GM18502 (cell line): ENCODE measurements around the gene CELF2.
A peak's percentile ranks its signal among the peaks of the same experiment; 100 is the strongest.

ENCODE experiments used
- ATAC-seq: cut with Tn5 transposase; IDR thresholded peaks from one replicate; pipeline ENCODE4 v1.9.1; 2021; ENCODE audit warnings: mild to moderate bottlenecking; ENCODE audit not compliant: unreplicated experiment, poor library complexity

CELF2 gene

DNA sequence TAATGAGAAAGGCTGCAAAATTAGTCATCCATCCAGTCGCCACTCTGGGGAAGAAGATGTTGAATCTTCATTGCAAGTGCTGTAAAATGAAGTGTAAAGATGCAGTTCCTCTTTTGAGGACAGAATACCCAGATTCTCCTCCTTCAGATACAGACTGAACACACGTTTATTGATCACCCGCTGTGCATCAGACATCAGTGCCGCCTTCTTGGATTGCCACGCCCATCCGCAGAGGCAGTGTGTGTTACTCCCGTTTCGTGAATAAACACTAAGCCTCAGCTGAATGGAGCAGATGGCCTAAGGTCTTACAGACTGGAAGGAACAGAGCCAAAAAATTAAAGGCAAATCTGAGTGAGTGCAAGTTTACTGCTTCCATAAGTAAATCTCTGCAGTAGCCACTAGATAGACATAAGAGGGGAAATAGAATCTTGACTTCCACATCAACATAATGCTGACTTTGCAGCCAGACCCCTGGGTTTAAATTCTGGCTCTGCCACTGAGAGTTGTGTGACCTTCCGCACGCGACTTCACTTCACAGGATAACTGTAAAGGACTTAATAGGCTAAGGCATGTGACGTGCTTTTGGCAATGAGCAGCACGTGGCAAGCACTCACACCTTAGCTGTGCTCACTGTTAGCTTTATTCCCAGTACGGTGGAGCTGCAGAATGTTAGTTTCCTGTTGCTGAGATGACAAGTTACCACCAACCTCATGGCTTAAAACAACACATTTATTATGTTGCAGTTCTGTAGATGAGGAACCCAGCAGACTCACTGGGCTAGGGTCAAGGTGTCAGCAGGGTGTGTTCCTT, 285.9 kb downstream of the CELF2 start:
- no peak for ATAC-seq

DNA sequence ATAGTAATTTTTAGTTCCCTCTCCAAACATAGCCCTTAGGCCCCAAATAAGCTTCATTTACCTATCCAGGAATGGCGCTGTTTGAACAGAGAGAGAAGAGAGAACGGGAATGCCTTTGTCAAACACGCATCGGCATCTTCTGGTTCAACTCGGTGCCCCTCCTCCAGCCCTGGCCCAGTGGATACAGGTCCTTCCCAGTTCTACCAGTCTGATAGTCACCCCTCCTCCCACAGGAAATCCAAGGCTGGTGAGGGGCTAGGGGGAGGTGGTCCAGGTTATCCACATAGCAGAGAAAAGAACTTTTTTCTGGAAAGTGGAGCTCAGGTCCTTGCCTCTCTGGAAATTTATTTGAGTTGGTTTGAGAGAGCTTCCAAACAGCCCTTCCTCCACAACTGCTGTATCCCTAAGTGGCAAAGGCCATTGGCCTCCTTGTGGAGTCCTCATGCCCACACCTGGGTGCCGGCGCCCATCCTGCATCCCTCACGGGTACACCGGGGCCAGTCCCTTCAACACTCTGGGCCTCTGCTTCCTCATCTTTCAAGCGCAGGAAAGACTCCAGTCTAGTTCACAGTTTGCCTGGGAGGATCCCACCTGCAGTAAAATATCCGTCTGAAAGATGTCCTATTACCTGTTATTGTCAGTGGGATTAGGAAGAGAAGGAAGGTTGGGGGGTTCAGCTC, 287.4 kb downstream of the CELF2 start:
- ATAC-seq = no peak

DNA sequence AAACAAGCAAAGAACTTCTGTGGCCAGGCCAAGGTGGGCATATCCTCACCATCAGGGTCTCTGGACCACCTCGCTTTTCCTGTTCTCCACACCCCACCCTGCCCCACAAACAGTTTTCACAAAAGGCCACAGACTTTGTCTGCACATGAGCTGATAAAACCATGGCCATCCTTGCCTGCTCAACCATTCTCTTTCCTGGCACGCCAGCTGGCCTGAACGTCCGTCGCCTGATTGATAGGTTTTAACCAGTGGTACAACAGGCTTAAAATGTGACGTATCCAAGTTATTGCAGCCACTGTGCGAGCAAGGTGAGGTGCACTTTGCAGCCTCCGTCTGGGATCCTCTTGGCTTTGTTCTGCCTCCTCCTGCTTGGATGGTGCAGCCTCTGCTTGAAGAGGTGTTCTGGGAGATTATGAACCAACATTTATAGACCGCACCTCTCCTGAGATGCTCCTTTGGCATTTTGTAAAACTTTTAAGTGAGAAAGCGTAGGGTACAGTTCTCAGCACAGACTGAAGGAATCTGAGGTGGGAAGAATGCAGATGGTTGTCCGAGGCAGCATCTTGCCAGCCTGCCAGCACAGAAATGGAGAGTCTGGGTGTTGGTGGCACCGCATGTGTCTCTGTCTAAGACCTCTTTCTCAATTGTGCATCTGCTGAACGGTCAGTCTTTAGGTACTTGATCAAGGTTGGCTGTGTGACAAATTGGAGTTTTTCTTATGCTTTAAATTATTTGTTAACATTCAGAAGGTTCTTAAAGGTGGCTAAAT, 288.3 kb downstream of the CELF2 start:
- ATAC-seq = no peak

DNA sequence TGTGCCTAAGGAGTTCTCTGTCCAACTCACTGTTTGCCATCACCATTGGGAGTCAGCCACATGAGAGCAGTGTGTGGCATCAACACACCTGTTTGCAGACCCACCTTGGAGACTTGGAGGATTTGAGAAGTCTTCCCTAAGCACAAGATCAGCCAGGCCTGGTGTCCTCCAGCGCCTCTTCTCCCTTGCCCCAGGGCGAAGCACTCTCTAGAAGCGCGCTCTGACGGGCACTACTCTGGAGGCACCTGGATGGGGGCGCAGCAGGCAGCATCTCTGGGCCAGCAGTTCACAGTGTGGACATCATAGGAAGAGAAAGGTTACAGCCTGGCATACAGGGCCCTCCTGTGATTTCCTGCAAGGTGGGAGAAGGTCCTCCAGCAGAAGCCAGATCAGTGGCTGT, 289.3 kb downstream of the CELF2 start:
- no peak for ATAC-seq

DNA sequence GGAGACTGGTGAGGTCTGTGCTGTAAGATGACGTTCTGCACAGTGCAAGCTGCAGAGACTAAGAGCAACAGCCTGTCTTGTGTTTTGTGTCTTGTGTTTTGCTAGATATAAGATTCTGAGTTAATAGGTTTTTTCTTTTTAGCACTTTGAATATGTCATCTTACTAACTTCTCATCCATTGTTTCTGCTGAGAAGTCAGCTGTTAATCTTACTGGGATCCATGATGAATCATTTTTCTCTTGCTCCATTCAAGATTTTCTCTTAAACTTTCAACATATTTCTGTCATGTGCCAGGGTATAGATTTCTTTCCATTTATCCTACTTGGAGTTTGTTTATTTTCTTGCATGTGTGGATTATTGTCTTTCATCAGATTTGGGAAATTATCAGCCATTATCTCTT, 290.3 kb downstream of the CELF2 start:
- ATAC-seq = no peak

DNA sequence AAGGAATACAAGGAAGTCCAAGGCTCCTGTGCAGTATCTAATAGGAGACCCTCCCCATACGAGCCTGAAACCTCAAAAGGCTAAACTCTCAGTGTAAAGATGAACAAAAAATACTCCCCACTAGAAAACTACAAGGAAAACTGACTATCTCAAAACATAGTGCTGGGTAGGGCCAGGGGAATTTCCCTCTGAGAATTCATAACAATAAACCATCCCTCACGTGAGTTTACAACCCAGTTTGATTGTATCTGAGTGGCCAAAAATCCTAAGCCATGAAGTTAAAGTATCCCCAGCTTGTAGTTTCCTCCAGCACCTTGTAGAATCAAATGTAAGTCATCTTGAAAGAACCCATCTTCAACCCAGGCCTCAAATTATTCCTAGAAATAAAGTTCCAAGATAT, 293.4 kb downstream of the CELF2 start:
- ATAC-seq = no peak

DNA sequence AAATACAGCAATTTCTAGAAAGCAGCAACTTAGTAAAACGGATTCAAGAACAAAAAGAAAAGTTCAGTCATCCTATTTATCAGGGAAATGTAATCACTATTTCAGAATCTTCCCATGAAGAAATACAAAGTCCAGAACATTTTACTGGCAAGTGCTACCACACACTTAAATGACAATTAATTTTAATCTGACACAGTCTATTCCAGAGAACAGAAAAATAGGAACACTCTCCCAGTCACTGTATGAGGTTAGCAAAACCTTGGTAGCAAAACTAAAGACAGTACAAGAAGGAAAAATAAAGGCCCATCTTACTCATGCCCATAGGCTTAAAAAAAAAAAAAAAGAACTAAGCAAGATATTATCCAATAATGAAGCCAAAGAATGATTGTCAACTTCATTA, 295.8 kb downstream of the CELF2 start:
- no peak for ATAC-seq

DNA sequence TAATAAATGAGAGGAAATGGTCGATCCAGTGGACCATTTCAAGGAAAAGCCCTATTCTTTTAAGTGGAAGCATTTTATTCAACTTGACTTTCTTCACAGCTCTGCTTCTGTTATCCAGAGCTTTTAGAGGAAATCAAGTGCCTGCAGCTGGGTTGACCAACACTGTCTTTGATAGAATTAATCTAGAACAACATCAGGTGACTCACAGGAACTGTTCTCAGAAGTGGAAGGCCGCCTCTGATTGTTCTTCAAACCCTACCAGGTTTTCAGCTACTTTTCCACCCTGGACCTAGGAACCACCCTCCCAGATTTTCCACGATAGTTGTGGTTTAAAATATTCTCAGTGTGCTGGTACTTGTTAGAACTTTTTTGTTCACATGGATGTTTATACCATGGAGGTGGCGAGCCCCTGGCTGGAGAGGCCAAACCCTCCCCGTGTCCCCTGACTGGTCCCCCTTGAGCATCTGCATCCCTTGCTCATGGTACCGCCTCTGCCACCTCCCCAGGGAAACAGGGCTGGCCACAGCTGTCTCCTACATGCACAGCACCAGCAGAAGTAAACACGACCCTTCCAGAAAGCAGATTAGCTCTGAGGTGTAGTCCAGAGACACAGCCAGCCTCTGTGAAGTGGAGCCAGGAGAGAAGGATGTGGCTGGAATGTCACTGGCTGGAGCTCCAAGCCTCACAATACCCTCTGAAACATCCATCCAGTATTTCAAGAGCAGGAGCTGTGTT, 300.4 kb downstream of the CELF2 start:
- no peak for ATAC-seq

DNA sequence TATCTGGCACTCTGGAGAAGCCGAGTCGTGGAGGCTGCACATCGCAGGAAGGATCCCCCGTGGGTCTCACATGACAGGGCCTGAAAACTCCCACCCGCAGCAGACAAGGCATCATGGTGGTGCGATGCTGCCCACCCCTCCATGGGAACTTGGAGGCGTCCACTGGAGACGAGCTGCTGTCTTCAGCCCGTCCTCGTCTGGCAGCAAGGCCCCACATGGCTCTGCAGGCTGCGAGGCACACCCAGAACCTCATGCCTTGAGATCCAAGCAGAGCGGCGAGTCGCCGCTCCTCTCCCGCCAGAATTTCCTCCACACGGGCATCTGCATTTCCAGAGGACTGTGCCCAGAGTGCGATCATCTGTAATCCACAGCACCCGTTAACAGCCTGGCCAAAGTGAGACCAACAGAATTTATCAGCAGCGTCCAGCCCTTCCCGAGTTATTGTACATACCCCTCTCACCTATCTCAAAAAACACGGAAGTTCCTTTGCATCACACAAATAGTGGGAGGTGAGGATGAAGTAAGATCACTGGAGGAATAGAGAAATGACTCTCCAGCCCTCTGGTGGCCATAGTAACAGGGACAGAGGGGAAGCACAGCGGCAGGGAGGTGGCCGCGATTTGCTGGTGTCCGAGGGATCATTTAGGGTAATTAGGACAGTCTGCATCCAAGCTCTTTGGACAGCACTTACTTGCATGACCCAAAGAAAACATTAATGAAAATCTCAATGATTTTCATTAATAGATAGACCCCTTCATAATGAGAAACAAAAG, 301.3 kb downstream of the CELF2 start:
- no peak for ATAC-seq

DNA sequence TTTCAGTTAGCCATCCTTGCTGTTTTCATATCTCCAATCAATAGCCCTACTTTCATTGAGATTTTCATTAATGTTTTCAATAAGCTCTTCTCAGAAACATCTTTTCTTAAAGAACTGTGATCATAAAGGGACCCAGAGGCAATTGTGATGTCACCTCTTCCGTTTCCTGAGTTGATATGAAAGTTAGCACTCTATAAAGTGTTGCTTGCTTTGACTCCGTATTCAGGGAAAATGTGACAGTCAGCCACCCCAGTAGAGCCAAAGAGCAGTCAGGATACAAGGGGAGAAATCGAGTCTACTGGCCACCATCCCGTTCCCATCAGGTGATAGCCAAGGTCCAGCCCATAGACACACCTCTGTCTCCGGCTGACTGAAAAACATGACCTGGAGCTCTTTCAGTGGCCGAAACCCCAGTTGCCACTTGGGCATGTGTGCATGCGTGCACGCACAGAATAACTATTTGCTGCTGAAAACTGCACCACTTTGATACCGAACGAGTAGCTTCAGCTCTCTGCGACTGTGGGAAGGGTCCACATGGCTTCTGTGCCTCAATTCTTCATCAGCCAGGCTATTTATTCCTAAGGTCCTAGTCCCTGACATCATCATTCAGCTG, 302.4 kb downstream of the CELF2 start:
- no peak for ATAC-seq

DNA sequence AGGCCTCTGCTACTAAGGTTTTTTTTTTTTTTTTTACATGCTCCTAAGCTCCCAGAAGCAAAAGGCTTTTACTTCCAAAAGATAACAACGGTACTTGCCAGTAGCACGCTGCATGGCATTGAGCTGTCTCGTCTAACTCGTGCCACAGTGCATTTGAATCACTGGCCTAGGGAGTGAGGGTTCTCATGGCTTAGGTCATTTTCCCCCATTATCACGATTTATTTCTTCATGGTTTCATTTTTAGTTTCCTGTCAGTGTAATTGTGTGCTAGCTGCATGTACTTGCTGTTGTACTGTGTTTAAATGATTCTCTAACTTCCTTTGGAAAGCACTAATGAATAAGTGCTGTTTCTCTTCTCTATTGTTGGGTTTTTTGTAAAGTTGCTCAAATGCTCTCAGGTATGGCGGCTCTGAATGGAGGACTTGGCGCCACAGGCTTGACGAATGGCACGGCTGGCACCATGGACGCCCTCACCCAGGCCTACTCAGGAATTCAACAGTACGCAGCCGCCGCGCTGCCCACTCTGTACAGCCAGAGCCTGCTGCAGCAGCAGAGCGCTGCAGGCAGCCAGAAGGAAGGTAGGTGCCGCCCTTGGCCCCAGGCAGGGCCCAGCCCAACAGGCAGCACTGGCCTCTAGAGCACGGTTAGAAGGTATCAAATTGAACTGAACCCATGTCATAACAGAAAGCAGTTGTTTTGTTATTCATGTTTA, 303.3 kb downstream of the CELF2 start:
- ATAC-seq = no peak

DNA sequence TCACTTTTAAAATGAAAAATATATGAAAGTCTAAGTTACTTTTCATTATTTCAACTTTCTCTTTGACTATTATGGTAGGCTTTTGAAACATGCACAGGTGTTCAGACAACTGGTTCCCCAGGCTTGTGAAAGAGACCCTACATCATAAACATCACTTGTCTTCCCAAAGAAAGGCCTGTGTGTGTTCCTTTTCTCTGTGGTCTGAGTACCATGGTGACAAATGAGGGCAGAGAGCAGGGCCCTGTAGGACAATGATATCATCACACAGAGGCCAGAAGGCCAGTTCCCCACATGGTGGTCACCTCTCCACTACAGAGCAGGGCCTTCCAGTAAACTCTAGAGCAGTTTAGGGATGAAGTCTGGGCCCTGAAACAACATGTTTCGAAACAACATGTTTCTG, 305.0 kb downstream of the CELF2 start:
- ATAC-seq = peak; percentile 75

DNA sequence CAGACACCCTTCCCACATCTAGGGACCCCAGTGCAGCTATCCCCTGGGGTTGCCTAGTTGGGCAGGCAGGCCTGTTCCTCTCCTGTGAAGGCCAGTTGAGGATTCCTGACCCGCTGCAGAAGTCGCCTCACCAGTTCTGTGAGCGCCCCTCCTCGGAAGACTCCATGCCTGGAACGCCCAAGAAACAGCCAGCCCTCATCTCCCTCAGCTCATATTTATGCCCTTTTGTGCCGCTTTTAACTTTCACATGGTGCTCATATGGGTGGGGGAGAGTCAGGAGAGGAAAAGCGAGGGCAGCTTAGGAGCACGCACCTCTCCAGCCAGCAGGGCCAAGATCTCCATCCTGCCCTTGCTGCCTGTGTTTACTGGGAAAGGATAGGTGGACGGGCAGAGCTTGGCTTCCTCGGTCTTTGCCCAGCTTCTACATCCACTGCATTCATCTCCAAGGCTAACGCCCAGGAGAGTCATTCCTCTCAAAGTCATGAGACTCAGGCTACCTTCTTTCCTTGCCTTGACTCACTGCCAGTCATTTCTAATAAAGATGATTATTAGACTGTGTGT, 307.2 kb downstream of the CELF2 start:
- ATAC-seq = no peak

DNA sequence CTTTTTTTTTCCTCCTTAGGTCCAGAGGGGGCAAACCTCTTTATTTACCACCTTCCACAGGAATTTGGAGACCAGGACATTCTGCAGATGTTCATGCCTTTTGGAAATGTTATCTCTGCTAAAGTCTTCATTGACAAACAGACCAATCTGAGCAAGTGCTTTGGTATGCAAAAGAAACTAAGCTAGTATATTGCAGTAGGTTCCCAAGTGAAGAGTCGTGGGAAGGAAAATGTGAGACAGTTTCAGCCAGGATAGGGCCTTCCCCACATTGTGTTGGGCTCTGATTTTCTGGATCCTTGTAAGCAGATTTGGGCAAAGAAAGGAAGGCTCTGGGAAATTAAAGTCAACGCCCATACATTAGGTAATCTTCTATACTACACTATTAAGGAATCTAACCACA, 308.1 kb downstream of the CELF2 start:
- no peak for ATAC-seq

DNA sequence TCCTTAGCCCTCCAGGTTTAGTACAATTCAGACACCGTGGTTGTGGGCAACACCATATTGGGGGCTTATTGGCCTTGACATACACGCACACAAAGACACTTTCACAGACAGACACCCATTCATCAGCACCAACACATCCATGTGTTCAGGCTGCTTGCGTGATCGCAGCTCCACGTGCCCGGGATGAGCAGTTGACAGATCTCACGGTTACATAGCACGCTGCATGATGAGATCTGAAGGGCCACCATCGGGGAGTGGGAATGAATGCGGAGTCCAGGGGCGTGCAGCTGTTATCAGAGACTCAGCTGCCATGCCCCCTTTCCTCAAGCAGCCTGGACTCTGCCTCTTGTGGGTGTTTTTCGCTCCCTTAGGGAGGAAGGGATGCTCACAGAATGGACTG, 308.6 kb downstream of the CELF2 start:
- no peak for ATAC-seq

DNA sequence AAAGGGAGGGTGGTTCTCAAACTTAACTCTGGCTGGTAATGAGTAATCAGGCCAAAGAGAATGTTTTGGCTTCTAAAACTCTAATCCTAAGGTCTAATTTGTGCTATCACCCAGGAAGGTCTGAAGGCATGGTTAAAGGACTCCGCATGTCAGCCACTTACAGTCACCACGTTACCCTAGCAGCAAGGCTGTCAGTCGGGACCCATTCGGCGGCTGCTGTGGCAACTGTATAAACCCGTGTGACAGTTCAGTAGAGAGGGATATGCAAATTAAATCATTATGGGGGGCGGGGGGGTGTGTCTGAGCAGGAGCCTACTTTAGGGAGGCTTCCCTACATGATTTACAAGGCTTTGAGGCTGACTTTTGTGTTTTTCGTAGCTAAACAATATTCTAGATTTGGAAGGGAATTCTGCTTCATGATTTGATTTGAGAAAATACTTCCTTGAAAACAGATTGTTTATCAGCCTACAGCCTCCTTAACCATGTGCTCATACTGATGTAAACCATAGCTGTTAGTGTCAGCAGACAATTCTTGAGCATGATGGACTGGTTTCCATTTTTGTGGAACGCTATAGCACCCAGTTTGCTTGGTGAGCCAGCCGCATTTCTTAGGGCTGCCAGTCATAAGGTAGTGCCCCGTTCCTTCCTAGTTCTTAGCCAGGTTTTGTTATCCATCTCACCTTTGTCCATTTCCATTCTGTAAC, 309.4 kb downstream of the CELF2 start:
- no peak for ATAC-seq

DNA sequence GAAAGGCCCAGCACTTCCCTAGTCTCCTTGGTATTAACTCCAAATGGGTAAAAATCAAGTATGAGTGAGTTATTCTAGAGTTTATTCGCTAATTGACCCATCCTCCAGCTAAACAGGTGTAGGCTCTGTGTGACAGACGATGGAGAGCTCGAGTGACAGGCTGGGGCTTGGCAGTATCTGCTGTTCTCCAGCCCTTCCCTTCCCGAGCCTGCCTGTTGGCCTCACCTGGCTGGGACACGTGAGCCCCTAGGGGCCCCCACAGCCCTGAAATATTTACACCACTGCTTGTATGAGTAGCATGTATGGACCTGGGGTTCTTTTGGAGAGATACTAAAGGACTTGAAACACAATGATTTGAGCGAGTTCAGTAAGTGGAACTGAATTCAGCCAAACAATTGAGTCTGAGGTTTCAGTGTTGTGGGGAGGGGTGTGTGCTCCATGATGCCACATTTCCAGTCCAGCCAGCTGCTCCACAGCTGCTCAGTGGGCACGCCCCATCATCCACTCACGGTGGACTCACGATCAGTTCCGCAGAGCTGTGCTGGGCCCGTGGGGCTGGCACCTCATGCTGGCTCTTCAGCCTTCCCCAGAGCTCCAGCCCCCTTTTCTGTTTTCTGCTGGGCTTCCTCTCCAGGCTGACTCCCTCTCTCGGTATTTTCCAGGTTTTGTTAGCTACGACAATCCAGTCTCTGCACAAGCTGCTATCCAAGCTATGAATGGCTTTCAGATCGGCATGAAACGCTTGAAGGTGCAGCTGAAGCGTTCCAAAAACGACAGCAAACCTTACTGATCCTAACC, 310.8 kb downstream of the CELF2 start:
- ATAC-seq = no peak
